Activated CD8-positive, alpha-beta T cell treated with anti-CD3 and anti-CD28 coated beads for 36 hours (primary cell): ENCODE data around the gene PIRT. TPM values are rescaled to one million over a fixed set of nuclear protein-coding genes. Genes with fewer than 3 reads are reported as not detected.

Experiments used
- ATAC-seq: fragments of 200-7000 bp; cut with Tn5 transposase; one replicate; pipeline ENCODE4 v1.10.0; 2021; ENCODE audit warnings: mild to moderate bottlenecking, moderate library complexity
- CTCF ChIA-PET: fragments of 350-600 bp; sonication (Branson Sonifier 250); formaldehyde crosslinking; loops from one replicate; lab custom pipeline; 2021; ENCODE audit warnings: antibody characterized with exemption; lab: Charles Lee
- POLR2A ChIA-PET: fragments of 350-600 bp; sonication (Branson Sonifier 250); formaldehyde crosslinking; loops from one replicate; lab custom pipeline; 2021; ENCODE audit warnings: antibody characterized with exemption; lab: Charles Lee
- DNase-seq: peaks from one replicate; pipeline ENCODE4 v3.0.0-alpha.2; 2020
- H3K27ac Mint-ChIP-seq: one replicate; pipeline ENCODE4 v1.8.0; 2021; ENCODE audit warnings: mild to moderate bottlenecking, mixed read lengths
- H3K27me3 Mint-ChIP-seq: one replicate; pipeline ENCODE4 v1.8.0; 2021; ENCODE audit warnings: mixed read lengths
- H3K36me3 Mint-ChIP-seq: one replicate; pipeline ENCODE4 v1.8.0; 2021; ENCODE audit warnings: low read depth, mixed read lengths
- H3K4me1 Mint-ChIP-seq: one replicate; pipeline ENCODE4 v1.8.0; 2021; ENCODE audit warnings: low read depth, mixed read lengths
- H3K4me3 Mint-ChIP-seq: one replicate; pipeline ENCODE4 v1.8.0; 2021; ENCODE audit warnings: mild to moderate bottlenecking, moderate library complexity, mixed read lengths
- H3K9me3 Mint-ChIP-seq: one replicate; pipeline ENCODE4 v1.8.0; 2021; ENCODE audit warnings: mixed read lengths
- intact Hi-C: fragments of 100-400 bp; cut with micrococcal nuclease; formaldehyde crosslinking; loops from one replicate; pipeline ENCODE4 v1.10.0; 2022
- total RNA-seq, 2 experiments: library from RNA; stranded (reverse); gene quantifications; one replicate each; pipeline ENCODE4 v1.2.3, GENCODE V29; 2021
- TF ChIP-seq, protein P1 (sequence below): fragments of 200-600 bp; IDR thresholded peaks from one replicate; pipeline ENCODE4 v1.8.0; 2022; ENCODE audit warnings: antibody characterized with exemption, mild to moderate bottlenecking

The PIRT gene
- total RNA-seq, 2 experiments from 2014 or later = not detected

DNA sequence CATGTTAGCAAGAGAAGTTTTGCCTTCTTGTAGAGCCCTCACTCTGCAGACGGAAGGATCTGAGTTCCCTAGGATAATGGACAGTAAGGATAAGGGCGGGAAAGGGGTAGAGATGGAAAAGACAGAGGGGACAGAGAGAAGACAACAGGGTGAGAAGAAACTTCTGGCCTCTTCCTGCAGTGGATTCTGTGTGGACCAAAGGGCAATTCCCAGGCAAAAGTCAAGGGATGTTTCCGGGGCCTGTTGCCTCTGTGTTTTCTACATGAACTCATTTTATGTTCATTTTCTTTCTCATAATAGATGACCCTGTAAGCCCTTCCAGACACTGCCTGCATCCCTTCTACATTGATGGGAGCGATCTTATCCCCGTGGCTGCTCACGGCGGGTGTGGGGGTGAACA, 33.3 kb downstream of the PIRT start:
- CTCF ChIA-PET = no interaction called here
- H3K4me1 Mint-ChIP-seq = no peaks in the 10 kb centered on the region
- H3K36me3 Mint-ChIP-seq = no peaks in the 10 kb centered on the region
- TF ChIP-seq, protein P1, sequence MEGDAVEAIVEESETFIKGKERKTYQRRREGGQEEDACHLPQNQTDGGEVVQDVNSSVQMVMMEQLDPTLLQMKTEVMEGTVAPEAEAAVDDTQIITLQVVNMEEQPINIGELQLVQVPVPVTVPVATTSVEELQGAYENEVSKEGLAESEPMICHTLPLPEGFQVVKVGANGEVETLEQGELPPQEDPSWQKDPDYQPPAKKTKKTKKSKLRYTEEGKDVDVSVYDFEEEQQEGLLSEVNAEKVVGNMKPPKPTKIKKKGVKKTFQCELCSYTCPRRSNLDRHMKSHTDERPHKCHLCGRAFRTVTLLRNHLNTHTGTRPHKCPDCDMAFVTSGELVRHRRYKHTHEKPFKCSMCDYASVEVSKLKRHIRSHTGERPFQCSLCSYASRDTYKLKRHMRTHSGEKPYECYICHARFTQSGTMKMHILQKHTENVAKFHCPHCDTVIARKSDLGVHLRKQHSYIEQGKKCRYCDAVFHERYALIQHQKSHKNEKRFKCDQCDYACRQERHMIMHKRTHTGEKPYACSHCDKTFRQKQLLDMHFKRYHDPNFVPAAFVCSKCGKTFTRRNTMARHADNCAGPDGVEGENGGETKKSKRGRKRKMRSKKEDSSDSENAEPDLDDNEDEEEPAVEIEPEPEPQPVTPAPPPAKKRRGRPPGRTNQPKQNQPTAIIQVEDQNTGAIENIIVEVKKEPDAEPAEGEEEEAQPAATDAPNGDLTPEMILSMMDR = no peak
- H3K9me3 Mint-ChIP-seq = no peaks in the 10 kb centered on the region
- no peak for DNase-seq
- no peak overlapping the region for H3K27ac Mint-ChIP-seq
- H3K4me3 Mint-ChIP-seq = no peak overlapping the region
- H3K27me3 Mint-ChIP-seq = peaks cover 1% of the 10 kb centered on the region
- intact Hi-C loops = no loop called here
- ATAC-seq = no peak
- POLR2A ChIA-PET = no interaction called here

DNA sequence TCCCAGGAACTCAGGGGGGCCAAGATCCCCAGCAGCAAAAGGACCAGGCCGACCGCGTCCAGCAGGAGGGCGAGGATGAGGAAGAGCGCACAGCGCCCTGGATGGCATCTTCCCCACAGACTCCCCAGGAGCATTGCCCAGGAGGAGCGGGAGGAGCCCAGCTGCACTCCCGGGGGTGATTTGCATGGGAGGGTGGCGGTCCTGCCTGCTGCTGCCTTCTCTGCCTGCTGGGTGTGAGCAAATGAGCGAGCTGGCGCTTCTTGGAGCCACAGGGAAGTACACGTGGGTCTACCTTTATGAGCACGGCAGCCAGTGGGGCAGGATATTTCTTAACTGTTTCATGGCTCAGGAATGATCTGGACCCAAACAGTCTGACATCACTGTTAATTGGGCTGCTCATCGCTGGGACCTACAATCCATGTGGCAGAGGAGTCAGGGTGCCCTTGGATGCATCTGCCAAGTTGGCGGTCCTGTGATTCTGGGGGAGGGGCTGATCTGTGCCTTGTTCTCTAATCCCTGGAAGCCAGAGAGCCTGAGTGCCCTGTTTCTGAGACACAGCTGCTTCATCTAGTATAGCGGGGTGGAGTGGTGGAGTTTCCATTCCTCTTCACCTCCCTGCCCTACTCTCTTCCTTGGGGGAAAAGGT, 33.9 kb downstream of the PIRT start, which contains the start of gene TMEM238L:
Gene TMEM238L (minus strand): TSS at position 270 of the 646 bp plus-strand sequence. CDS start 136 bp downstream, at position 134.
- no peak within 1 kb of the TSS for H3K27ac Mint-ChIP-seq
- no peaks in the 10 kb centered on the region for H3K36me3 Mint-ChIP-seq
- POLR2A ChIA-PET = no interaction called here

DNA sequence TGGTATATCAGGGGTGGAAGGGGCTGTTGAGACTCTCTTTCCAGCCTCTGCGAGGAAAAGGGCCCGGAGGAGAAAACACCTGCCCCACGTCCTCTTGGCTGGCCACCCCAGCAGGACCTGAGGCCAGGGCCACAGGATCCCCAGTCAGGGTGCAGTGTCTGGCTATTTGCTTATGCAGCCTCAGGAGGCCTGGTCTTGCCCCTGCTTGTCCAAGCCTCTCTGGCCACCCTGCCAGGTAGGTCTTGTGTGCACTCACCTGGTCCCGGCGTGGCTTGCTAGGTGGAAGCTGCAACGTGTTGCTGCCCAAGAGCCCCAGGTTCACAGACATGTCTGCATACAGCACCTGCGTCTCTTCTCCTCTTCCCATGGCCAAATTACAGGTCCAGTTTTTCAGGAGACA, 34.5 kb downstream of the PIRT start:
- Mint-ChIP-seq H3K4me1 (no peaks in the 10 kb centered on the region), H3K36me3 (no peaks in the 10 kb centered on the region), H3K27ac (no peak overlapping the region), H3K9me3 (no peaks in the 10 kb centered on the region), H3K27me3 (peaks cover 1% of the 10 kb centered on the region), H3K4me3 (no peak overlapping the region)
- POLR2A ChIA-PET = no interaction called here
- DNase-seq (no peak), ATAC-seq (no peak)
- CTCF ChIA-PET = no interaction called here
- intact Hi-C loops = no loop called here
- TF ChIP-seq, protein P1 = no peak

More for the DNA sequence above, 33.9 kb downstream of the PIRT start, which contains the start of gene TMEM238L:
- TF ChIP-seq, protein P1 = no peak
- no peak for DNase-seq
- no peak for ATAC-seq
- Mint-ChIP-seq H3K4me3 (no peak within 1 kb of the TSS), H3K9me3 (no peaks in the 10 kb centered on the region), H3K27me3 (peaks cover 1% of the 10 kb centered on the region), H3K4me1 (no peaks in the 10 kb centered on the region)
- intact Hi-C loops = no loop called here
- CTCF ChIA-PET = no interaction called here

DNA sequence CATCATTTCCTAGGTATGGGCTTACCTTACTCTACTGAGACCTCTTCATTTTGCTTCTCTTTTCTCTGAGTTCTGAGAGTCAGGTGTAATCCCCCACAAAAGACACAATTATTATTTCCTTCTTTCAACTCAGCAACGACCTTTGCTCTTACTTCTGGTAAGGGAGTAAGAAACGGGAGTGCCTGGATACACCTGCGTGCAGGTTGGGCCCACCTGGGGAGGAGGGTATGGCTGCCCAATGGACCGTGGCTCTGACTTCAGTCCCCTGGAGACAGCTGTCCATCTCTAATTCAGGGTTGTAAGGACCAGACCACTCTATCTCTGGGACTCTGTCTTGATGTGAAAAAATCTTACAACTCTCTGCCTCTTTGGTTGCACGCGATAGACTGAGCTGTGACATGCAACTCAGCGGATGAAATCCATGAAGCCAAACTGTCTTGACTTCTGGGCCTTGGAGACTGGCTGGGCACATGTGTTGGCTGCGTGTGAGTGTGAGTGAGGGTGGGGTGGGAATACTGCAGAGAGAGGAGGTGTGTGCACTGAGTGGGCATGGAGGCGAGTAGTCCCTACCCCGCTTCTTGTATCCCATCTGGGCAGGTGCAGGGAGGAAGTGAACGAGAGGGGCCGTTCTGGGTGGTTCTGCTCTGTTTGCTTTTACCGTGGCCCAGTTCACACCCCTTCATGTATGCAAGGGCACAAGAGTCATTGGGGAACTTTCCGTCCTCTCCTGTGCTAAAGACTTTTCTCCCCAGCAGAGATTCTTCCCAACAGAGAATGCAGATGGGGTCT, 35.2 kb downstream of the PIRT start:
- ChIA-PET CTCF (no interaction called here), POLR2A (no interaction called here)
- no peak for DNase-seq
- no peaks in the 10 kb centered on the region for H3K36me3 Mint-ChIP-seq
- no peak overlapping the region for H3K4me3 Mint-ChIP-seq
- no peaks in the 10 kb centered on the region for H3K4me1 Mint-ChIP-seq
- peaks cover 1% of the 10 kb centered on the region for H3K27me3 Mint-ChIP-seq
- H3K27ac Mint-ChIP-seq = no peak overlapping the region
- intact Hi-C loops = no loop called here
- H3K9me3 Mint-ChIP-seq = no peaks in the 10 kb centered on the region
- no peak for ATAC-seq
- TF ChIP-seq, protein P1 = no peak

DNA sequence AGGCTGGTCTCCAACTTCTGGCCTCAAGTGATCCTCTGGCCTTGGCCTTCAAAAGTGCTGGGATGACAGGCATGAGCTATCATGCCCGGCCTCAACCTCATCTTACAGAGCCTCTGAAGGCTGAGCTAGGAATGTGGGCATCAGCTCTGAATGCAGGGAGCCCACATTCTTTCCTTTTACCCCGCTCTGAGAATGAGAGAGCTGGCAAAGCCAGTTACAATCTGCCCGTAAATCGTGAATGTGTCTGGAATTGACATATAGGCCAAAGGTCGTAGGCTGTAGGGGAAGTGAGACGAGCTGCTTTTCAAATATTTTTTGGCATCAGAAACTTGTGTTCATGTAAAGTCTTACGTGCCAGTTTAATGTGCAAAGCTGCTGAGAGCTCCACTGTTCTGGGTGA, 38.5 kb downstream of the PIRT start:
- Mint-ChIP-seq H3K9me3 (no peaks in the 10 kb centered on the region), H3K27me3 (no peaks in the 10 kb centered on the region), H3K4me3 (no peak overlapping the region), H3K27ac (no peak overlapping the region), H3K36me3 (no peaks in the 10 kb centered on the region), H3K4me1 (no peaks in the 10 kb centered on the region)
- intact Hi-C loops = no loop called here
- no peak for ATAC-seq
- ChIA-PET POLR2A (interaction anchor here (0.6 kb wide), 1 partner anchor 43 kb away, joined by 3 read pairs; no protein-coding TSS in a partner anchor), CTCF (interaction anchor here (1.5 kb wide), 1 partner anchor 46 kb away, joined by 3 read pairs; no protein-coding TSS in a partner anchor)
- DNase-seq = no peak
- TF ChIP-seq, protein P1 = no peak
